ENCODE measurements around the gene GJA3.

- TF ChIP-seq CTCF (IDR thresholded peaks at IDR 0.05; ENCODE audit: low read depth, low read length, missing input control) = no peak
- TF ChIP-seq, protein P1, sequence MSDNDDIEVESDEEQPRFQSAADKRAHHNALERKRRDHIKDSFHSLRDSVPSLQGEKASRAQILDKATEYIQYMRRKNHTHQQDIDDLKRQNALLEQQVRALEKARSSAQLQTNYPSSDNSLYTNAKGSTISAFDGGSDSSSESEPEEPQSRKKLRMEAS (IDR thresholded peaks at IDR 0.05) = no peak
- TF ChIP-seq ZBTB33 (IDR thresholded peaks at IDR 0.05) = no peak
- no peak for TF ChIP-seq SP1 (IDR thresholded peaks at IDR 0.05)
- no peak for TF ChIP-seq RAD21 (IDR thresholded peaks at IDR 0.05)
Observed at GRCh38 chr13:20178156-20178555, 17.3 kb upstream of the GJA3 start.
